Thyroid gland (tissue), 4 donors: Measurements from ENCODE around the gene NEDD4L.

Source experiments
- CTCF ChIP-seq, 6 experiments: fragments of 200-600 bp in 3 of 6; fragments of 450-650 bp in 3 of 6; sonication (generic) in 3 of 6; IDR thresholded peaks; one replicate each; pipeline ENCODE4 v1.5.1; 2016 to 2019; ENCODE audit warnings: antibody characterized with exemption in 6 of 6, mild to moderate bottlenecking in 2 of 6, inconsistent platforms in 1 of 6, moderate library complexity in 1 of 6
- POLR2A ChIP-seq, 2 donors: fragments of 450-650 bp; IDR thresholded peaks; one replicate each; pipeline ENCODE4 v1.6.1; 2017; ENCODE audit warnings: antibody characterized with exemption in 2 of 2, mild to moderate bottlenecking in 2 of 2, moderate library complexity in 1 of 2

- TF ChIP-seq CTCF (IDR thresholded peaks at IDR 0.05), result no peak
- TF ChIP-seq POLR2A (IDR thresholded peaks at IDR 0.05), result no peak
These were observed 258.8 kb downstream of the NEDD4L start for GRCh38 chr18:58302811-58303210.
